ENCODE data around the gene PAGR1. TPM values are rescaled to one million over a fixed set of nuclear protein-coding genes. Genes with fewer than 3 reads are reported as not detected.

Gene PAGR1
- total and polyA plus RNA-seq, 9 of the 15 experiments (the other 6 are each of a cell fraction or from before 2014, with no cell fraction given) = 1.4 to 58.2 (median 16.8) TPM

DNA sequence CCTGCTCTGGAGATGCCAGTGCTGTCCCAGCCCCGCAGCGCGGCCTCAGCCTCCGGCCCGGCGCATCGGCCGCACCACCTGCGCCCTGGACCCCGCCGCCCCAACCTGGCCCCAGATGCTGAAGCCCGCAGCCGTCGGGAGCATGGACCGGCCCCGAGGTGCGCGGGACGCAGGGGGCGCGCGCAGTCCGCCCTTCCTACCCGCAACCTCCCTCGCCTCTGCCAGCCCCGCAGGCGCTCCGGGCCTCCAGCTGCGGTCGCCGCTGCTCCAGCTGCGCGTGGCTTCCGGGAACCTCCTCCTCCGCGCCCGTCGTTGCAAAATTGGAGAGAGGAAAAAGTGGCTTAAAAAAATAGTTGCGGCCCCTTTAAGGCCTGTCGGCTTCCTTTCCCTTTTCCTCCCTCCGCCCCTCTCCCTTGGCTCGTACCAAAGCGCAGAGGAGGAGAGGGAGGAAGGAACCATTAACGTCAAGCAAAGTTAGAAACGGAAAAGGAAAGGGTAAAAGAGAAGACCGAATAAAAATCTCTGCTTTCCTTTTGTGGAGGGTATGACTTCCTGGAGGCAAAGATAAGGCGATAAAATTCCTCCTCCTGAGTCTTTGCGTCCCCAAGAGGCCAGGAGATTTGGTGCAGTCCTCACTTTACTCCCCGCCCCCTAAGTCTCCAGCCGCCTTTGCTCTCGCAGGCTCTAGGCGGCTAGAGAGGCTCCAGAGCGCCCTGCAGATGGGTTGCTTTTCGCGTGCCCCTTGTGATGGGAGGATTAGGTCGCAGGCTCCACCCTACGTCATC is 47.1 kb downstream of the PAGR1 start, which contains the start of gene CDIPT (continued):
- TF ChIP-seq YY1 (IDR thresholded peaks at IDR 0.05; ENCODE audit: borderline replicate concordance in 1 of 3, control insufficient read depth in 1 of 3, extremely low read depth in 1 of 3, insufficient read depth in 3 of 3, insufficient read length in 1 of 3, insufficient replicate concordance in 2 of 3, low read depth in 1 of 3, low read length in 2 of 3) = peak in 2 of 3 experiments; percentile 34 to 55
- no peak for TF ChIP-seq SREBF2 (CRISPR knock-in tag; IDR thresholded peaks at IDR 0.05)
- peak; percentile 65 for TF ChIP-seq HMGN3 (IDR thresholded peaks at IDR 0.05; ENCODE audit: borderline replicate concordance, extremely low read depth, insufficient read length, low read depth, low read length)
- peak in 1 of 2 experiments; percentile 83; a peak in 3 of 4 replicates for TF ChIP-seq KDM1A (IDR thresholded peaks at IDR 0.05)
- TF ChIP-seq, protein P1, sequence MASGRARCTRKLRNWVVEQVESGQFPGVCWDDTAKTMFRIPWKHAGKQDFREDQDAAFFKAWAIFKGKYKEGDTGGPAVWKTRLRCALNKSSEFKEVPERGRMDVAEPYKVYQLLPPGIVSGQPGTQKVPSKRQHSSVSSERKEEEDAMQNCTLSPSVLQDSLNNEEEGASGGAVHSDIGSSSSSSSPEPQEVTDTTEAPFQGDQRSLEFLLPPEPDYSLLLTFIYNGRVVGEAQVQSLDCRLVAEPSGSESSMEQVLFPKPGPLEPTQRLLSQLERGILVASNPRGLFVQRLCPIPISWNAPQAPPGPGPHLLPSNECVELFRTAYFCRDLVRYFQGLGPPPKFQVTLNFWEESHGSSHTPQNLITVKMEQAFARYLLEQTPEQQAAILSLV (tag; IDR thresholded peaks at IDR 0.05) = no peak
- no peak for TF ChIP-seq ZNF134 (CRISPR knock-in tag; conservative IDR thresholded peaks at IDR 0.05)
- peak; percentile 83 for TF ChIP-seq SREBF1 (IDR thresholded peaks at IDR 0.05; ENCODE audit: borderline replicate concordance, low read depth, low read length)
- 0 out of 2 replicates have a peak, but pooled peaks have one; percentile 30 for TF ChIP-seq GATAD2A (IDR thresholded peaks at IDR 0.05)
- TF ChIP-seq MTA1 (IDR thresholded peaks at IDR 0.05; ENCODE audit: borderline replicate concordance) = no peak
- peak; percentile 51; the same call in 1 of the 2 replicates for TF ChIP-seq ARID1B (IDR thresholded peaks at IDR 0.05)
- TF ChIP-seq DACH1 (IDR thresholded peaks at IDR 0.05; ENCODE audit: partially characterized antibody) = peak; percentile 45
- no peak for TF ChIP-seq KLF1 (tag; IDR thresholded peaks at IDR 0.05)
- peak in 1 of 2 experiments; percentile 100; a peak in 2 of 4 replicates for TF ChIP-seq NONO (IDR thresholded peaks at IDR 0.05; ENCODE audit: low read depth in 2 of 2, low read length in 1 of 2)
- TF ChIP-seq PHF21A (IDR thresholded peaks at IDR 0.05; ENCODE audit: borderline replicate concordance, low read depth) = no peak
- peak; percentile 97 for TF ChIP-seq SNIP1 (IDR thresholded peaks at IDR 0.05; ENCODE audit: low read depth)
- TF ChIP-seq CCAR2 (IDR thresholded peaks at IDR 0.05; ENCODE audit: low read depth, low read length) = no peak
- peak; percentile 95 for TF ChIP-seq NUFIP1 (IDR thresholded peaks at IDR 0.05; ENCODE audit: partially characterized antibody)
- TF ChIP-seq EP300 (IDR thresholded peaks at IDR 0.05; ENCODE audit: low read length) = no peak
- peak; percentile 50 to 87; a peak in 3 of 4 replicates for TF ChIP-seq ARNT (IDR thresholded peaks at IDR 0.05)
- TF ChIP-seq HEY1 (CRISPR knock-in tag; IDR thresholded peaks at IDR 0.05; ENCODE audit: borderline replicate concordance) = peak; percentile 59; the same call in 1 of the 2 replicates
- TF ChIP-seq SMC3 (conservative IDR thresholded peaks at IDR 0.05; ENCODE audit: insufficient read depth, low read depth, low read length) = no peak
- peak; percentile 35 for TF ChIP-seq RBBP5 (IDR thresholded peaks at IDR 0.05; ENCODE audit: borderline replicate concordance, insufficient read depth, low read length, poor library complexity, severe bottlenecking)
- peak; percentile 44; the same call in 1 of the 2 replicates for TF ChIP-seq TARDBP (IDR thresholded peaks at IDR 0.05)
- no peak for TF ChIP-seq MCM2 (IDR thresholded peaks at IDR 0.05; ENCODE audit: low read depth)
- TF ChIP-seq ZFX (CRISPR knock-in tag; IDR thresholded peaks at IDR 0.05) = peak; percentile 53
- TF ChIP-seq, protein P2, sequence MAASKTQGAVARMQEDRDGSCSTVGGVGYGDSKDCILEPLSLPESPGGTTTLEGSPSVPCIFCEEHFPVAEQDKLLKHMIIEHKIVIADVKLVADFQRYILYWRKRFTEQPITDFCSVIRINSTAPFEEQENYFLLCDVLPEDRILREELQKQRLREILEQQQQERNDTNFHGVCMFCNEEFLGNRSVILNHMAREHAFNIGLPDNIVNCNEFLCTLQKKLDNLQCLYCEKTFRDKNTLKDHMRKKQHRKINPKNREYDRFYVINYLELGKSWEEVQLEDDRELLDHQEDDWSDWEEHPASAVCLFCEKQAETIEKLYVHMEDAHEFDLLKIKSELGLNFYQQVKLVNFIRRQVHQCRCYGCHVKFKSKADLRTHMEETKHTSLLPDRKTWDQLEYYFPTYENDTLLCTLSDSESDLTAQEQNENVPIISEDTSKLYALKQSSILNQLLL (CRISPR knock-in tag; IDR thresholded peaks at IDR 0.05; ENCODE audit: borderline replicate concordance) = no peak
- TF ChIP-seq ZNF232 (CRISPR knock-in tag; IDR thresholded peaks at IDR 0.05) = no peak
- TF ChIP-seq PTBP1 (IDR thresholded peaks at IDR 0.05; ENCODE audit: low read depth, low read length) = no peak

Data from K562 (cell line).